Measurements from ENCODE around the gene KLHL40.

GRCh38 chr3:42688016-42688415 lies 2.7 kb downstream of the KLHL40 start:
- no peak for TF ChIP-seq CTCF (IDR thresholded peaks at IDR 0.05)
- TF ChIP-seq, protein P1, sequence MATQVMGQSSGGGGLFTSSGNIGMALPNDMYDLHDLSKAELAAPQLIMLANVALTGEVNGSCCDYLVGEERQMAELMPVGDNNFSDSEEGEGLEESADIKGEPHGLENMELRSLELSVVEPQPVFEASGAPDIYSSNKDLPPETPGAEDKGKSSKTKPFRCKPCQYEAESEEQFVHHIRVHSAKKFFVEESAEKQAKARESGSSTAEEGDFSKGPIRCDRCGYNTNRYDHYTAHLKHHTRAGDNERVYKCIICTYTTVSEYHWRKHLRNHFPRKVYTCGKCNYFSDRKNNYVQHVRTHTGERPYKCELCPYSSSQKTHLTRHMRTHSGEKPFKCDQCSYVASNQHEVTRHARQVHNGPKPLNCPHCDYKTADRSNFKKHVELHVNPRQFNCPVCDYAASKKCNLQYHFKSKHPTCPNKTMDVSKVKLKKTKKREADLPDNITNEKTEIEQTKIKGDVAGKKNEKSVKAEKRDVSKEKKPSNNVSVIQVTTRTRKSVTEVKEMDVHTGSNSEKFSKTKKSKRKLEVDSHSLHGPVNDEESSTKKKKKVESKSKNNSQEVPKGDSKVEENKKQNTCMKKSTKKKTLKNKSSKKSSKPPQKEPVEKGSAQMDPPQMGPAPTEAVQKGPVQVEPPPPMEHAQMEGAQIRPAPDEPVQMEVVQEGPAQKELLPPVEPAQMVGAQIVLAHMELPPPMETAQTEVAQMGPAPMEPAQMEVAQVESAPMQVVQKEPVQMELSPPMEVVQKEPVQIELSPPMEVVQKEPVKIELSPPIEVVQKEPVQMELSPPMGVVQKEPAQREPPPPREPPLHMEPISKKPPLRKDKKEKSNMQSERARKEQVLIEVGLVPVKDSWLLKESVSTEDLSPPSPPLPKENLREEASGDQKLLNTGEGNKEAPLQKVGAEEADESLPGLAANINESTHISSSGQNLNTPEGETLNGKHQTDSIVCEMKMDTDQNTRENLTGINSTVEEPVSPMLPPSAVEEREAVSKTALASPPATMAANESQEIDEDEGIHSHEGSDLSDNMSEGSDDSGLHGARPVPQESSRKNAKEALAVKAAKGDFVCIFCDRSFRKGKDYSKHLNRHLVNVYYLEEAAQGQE (IDR thresholded peaks at IDR 0.05; ENCODE audit: insufficient read depth in 1 of 2, low read depth in 2 of 2, low read length in 1 of 2): no peak

Measured in Panc1 (cell line).